Iris pigment epithelial cell (primary cell): ENCODE measurements around the gene MRPS33.
"Not testable (repeated sequence)": the region's sequence is repeated elsewhere in the genome, so short reads cannot be mapped to it uniquely, and the experiment has no call there.

Experiments
- DNase-seq: peaks from one replicate; pipeline ENCODE4 v3.0.0-alpha.2; 2011; ENCODE audit warnings: low read depth

Gene MRPS33

DNA sequence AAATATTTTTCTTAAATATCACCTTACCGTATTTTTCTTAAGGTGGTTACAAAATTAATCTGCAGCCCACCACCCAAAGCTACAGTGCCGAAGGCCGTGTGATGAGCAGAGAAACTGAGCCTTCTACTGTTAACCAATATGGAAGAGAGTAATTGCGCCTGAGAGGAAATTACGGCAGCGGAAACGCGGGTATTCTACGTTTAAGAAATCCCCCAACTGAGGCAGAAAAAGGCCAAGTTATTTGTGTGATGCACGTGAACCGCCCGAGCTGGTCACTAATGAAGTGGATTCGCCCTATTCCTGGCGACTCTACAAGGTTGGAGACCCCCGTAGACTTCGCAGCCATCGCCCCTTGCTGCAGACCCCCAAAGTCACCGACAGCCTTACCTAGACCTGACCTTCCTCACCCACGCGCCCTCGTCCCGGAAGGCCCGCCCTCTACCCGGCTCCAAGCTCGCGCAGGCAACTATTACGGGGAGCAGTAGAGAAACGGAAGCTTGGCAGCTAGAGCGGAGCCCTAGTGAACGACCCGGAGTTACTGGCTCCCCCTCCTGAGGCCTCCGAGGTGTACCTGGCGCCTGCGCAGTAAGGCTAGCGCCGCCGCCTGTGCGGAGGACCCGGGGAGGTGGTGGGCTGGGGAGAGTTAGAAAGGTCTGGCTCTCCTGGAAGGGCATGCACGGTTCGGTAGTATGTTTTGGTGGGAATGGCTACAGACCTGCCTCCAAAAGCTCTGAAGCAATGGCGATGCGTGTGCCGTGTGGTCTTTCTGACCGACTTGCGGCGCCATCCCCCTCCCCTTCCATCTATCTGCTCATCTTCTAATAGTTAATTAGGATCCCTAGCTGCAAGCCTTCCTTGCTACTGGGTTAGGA is at the start of gene MRPS33:
TSS of gene MRPS33 (minus strand) at position 429 of the 872 bp plus-strand sequence. CDS start 4,319 bp downstream, outside the sequence.
- peak; percentile 95 for DNase-seq

DNA sequence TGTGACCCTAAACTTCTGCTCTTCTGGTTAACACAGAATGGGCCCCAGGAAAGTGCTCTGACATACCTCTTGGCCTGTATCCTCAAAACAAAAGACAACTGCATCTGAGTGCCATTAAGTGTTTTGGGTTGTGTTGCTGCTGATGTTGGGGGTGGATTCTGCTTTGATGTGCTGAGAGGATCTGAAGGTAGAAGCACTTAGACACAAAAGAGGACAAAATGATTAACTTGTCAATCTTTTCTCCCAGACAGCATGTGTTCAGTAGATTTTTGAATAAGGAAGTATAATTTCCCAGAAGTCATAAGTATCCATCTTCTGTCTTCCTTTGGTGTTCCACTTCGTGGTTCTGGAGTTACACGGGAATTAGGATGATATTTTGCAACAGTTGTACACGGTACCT is 43.0 kb upstream of the MRPS33 start:
- DNase-seq, result no peak

DNA sequence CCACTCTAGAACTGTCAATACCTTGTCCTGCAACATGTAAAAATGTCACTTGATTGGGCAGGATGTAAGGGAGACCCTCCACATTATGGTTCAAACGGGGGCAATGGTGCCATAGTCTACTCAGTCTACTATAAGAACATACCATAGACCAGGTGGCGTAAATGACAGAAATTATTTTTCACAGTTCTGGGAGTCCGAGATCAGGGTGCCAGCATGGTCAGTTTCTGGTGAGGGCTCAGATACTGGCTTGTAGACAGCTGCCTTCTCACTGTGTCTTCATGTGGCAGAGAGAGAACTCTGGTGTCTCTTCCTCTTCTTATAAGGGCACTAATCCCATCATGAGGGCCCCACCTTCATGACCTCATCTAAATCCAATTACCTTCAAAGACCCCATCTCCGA is 40.4 kb upstream of the MRPS33 start:
- DNase-seq, result no peak

DNA sequence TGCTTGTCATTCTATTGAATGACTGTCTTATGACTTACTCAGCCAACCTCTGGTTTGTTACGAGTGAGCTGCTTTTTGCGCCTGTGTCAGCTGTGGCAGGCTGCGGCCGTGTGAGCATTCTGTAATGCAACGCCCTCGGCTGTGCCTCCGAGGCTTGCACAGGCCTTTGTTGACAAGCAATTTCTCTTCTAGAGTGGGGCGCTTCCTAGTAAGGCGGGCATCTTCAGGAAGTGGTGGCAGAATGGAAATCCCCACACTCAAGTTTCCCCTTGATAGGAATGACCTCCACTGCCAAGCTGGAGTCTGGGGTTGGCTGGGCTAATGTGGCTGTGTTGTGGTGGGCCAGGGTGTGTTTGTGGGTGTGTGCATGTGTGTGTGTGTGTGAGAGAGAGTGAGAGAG is 38.9 kb upstream of the MRPS33 start:
- DNase-seq, result no peak

DNA sequence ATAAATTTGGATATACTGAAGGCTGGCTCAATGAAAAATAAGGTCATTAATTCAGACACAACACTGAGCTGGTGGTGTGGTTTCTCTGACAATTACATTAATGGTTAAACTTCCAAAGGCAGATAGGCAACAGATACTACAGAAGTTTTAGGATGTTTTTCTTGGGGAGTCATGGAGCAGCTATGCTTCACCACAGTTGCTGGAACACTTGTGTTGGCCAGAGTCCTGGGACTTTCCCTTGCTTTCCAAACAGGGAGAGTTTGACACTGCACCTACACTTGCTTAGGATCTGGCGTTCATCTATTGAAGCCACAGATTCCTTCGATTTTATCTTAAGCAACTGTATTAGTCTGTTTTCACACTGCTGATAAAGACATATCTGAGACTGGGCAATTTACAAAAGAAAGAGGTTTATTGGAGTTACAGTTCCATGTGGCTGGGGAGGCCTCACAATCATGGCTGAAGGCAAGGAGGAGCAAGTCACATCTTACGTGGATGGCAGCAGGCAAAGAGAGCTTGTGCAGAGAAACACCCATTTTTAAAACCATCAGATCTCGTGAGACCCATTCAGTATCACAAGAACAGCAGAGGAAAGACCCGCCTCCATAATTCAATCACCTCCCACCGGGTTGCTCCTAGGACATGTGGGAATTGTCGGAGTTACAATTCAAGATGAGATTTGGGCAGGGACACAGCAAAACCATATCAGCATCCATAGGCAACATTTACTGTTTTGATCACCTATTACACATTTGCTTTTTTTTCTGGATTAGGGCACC is 31.3 kb upstream of the MRPS33 start:
- peak; percentile 60 for DNase-seq

DNA sequence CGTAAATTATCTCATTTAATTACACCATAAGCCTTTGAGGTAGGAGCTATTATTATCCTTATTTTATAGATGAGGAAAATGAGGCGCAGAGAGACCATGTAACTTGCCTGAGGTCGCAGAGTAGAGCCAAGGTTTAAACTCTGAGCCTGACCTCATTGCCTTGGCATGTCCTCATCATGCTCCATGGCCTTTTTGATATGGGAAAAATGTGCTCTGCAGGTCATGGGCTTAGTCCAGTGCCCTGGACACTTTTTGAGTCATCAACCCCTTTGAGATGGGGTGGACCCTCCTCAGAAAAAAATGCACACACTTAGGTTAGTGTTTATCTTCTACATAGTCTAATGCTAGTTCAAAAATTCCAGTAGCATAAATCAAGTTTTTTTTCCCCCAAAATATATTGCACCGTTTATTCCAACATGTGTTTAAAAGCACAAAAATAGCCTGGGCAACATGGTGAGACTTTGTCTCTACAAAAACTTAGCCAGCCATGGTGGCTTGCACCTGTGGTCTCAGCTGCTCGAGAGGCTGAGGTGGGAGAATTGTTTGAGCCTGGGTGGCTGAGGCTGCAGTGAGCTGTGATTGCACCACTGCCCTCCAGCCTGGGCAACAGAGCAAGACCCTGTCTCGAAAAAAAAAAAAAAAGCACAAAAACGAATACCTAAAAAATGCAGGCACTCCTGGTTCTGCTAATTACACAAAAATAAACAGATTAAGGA is 30.5 kb upstream of the MRPS33 start:
- DNase-seq, result peak; percentile 15

DNA sequence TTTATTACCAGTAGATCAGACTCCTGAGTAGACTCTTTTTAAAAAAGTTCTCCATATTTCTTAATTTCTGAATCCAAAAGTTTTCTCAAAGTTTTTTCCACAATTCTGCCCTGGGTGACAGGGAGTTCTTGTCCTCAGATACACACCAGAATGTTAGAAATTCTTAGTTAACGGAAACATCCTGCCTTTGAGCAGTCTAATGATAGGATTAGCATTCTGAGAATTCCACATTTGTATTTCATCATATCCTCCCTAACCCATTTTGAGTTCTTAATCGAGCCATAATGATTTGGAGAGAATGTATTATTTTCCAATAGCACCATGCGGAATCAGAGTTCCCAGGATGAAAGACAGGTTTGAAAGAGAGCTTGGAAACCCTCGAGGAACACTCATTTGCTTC is 28.9 kb upstream of the MRPS33 start:
- peak; percentile 10 for DNase-seq

DNA sequence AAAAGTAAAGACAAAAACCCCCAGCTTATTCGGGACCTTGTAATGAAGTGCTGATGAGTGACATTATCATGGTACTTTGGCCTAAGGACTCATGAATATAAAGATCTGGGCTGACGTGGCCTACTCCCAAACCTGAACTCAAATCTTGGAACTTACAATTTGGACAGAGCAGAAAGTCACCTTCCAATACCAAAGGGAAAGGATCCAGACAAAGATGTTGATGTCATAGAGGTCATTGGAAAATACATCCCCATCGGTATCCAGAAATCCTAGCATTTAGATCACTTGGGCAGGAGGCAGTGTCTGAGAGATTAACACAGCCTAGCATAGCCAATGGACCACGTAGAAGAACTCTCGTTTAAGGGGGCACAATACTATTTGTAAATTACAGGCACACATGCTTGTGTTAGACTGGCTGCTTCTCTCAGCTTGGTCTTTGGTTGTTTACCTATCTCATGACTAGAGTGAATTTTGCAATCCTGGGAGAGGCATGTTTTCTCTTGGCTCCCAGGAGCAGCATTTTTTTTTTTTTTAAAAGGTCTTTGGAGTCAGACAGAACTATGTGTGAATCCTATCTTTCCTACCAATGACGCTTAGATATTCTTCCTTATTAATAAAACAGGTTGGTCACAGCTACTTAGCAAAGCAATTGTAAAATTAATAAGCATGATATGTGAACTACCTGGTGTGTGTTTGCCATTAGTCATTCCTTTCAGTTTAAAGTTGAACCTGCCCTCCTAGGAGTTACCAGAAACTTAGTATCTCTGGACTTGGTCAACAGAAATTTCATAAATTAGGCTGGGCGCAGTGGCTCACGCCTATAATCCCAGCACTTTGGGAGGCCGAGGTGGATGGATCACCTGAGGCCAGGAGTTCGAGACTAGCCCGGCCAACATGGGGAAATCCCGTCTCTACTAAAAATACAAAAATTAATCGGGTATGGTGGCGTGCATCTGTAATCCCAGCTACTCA is 27.8 kb upstream of the MRPS33 start:
- DNase-seq, result peak; percentile 13

DNA sequence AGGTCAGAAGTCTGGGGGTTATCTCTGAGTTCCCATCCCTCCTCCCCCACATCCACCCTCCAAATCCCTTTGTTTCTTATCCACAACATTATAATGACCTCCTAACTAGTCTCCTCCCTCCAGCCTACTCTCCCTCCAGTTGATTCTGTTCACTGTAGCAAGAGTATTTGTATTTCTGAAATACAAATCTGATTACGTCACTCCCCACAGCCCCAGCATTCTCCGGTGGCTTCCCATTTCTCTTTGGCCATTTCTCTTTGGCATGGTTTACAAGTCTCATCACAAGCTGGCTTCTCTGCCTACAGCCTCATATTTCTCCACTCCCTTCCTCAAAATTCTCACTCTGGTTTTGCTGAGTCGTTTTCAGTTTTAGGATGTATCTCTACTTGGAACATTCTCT is 24.6 kb upstream of the MRPS33 start:
- DNase-seq, result peak; percentile 15

DNA sequence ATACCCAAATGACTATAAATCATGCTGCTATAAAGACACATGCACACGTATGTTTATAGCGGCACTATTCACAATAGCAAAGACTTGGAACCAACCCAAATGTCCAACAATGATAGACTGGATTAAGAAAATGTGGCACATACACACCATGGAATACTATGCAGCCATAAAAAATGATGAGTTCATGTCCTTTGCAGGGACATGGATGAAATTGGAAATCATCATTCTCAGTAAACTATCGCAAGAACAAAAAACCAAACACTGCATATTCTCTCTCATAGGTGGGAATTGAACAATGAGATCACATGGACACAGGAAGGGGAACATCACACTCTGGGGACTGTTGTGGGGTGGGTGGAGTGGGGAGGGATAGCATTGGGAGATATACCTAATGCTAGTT is 23.3 kb upstream of the MRPS33 start:
- not testable (repeated sequence) for DNase-seq

DNA sequence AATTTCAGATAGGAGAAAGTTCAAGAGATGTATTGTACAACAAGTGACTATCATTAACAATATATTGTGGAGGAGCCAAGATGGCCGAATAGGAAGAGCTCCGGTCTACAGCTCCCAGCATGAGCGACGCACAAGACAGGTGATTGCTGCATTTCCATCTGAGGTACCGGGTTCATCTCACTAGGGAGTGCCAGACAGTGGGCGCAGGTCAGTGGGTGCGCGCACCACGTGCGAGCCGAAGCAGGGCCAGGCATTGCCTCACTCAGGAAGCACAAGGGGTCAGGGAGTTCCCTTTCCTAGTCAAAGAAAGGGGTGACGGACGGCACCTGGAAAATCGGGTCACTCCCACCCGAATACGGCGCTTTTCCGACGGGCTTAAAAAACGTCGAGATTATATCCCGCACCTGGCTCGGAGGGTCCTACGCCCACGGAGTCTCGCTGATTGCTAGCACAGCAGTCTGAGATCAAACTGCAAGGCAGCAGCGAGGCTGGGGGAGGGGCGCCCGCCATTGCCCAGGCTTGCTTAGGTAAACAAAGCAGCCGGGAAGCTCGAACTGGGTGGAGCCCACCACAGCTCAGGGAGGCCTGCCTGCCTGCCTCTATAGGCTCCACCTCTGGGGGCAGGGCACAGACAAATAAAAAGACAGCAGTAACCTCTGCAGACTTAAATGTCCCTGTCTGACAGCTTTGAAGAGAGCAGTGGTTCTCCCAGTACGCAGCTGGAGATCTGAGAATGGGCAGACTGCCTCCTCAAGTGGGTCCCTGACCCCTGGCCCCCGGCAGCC is 18.0 kb upstream of the MRPS33 start:
- not testable (repeated sequence) for DNase-seq

DNA sequence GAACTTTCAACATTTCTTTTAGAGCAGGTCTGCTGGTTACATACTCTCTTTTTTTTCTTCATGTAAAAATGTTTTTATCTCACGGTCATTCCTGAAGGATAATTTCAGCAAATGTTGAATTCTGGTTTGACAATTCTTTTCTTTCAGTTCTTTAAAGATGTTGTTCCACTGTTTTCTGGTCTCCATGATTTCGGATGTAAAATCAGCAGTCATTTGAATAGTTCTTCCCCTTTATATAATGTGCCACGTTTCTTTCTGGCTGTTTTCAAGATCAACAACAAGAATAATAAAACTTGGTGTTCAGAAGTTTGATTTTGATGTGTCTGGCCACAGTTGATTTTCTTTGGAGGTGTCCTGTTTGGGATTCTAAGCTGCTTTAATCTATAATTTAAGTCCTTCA is 14.0 kb upstream of the MRPS33 start:
- DNase-seq, result no peak

DNA sequence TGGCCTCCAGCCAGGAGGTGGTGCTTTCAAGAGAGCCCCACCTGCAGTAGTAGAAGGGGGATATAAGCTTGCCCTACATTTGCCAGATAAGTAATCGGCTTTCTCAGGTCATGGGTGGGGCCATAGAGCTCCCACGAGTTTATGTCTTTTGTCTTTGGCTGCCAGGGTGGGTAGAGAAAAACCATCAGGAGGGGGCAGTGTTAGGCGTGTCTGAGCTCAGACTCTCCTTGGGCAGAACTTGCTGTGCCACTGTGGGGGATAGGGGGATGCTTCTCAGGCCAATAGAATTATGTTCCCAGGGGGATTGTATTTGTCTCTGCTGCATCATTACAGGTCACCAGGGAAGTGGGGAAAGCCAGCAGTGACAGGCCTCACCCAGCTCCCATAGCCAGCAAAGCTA is 12.3 kb upstream of the MRPS33 start:
- DNase-seq, result no peak

DNA sequence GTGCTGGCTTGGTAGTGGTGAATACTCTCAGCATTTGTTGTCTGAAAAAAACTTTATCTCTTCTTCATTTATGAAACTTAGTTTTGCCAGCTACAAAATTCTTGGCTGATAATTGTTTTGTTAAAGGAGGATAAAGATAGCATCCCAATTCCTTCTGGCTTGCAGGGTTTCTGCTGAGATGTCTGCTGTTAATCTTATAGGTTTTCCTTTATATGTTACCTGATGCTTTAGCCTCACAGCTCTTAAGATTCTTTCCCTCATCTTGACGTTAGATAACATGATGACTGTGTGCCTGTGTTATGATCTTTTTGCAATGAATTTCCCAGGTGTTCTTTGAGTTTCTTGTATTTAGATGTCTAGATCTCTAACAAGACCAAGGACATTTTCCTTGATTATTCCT is 9.9 kb upstream of the MRPS33 start:
- no peak for DNase-seq

DNA sequence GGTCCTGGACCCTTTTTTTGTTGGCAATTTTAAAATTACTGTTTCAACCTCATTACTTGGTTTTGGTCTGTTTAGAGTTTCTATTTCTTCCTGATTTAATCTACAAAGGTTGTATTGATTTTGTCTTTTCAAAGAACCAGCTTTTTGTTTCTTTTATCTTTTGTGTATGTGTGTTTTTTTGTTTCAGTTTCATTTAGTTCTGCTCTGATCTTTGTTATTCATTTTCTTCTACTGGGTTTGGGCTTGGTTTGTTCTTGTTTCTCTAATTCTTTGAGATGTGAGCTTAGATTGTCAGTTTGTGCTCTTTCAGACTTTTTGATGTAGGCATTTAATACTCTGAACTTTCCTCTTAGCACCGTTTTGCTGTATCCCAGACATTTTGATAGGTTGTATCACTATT is 8.5 kb upstream of the MRPS33 start:
- DNase-seq, result no peak

DNA sequence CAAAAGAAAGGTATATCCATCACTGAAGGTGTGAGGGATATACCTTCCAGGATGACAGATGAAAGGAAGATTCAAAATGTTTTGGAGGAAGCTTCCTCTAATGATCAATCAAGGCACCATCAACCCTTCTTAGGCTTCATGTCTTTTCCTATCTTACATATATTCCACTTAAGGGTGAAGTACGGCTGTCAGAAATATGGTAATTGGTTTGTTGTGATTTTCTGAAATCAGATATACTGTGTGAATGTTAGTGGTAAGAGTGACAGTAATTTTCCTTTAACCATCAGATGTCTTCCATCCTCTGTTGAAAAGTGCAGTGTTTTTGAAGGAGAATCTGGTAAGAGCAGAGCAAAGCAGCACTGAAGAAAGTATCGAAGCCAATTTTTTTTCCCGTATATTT is 2.8 kb upstream of the MRPS33 start:
- DNase-seq, result no peak

DNA sequence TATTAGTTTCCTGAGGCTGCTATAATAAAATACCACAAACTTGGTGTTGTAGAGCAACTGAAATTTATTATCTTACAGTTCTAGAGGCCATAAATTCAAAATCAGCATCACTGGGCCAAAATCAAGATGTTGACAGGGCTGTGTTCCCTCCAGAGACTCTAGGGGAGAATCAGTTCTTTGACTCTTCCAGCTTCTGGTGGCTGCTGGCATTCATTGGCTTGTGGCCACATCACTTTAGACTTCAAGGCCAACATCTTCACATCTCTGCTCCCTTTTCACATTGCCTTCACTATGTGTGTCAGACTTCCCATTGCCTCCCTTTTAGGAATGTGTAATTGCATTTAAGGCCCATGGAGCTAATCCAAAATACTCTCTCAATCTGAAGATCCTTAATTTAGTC is 1.6 kb upstream of the MRPS33 start:
- no peak for DNase-seq

DNA sequence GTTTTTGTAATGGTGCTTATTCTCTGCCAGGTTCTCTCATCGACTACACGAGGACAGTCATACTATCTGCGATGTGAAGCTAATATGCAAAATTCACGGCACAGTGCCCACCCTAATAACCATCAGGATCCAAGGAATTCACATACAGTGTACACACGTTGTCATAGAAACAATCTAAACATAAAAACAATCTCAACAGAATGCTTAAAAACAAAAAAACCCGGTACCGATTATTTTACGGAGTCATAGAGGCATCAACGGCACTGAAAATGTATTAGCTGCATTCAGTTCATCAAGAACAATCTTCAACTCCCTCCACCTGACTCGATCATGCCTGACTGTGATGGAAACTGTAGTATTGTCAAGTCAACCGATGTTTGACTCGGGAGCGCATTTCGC is 628 bp downstream of the MRPS33 start:
- DNase-seq, result peak; percentile 6

DNA sequence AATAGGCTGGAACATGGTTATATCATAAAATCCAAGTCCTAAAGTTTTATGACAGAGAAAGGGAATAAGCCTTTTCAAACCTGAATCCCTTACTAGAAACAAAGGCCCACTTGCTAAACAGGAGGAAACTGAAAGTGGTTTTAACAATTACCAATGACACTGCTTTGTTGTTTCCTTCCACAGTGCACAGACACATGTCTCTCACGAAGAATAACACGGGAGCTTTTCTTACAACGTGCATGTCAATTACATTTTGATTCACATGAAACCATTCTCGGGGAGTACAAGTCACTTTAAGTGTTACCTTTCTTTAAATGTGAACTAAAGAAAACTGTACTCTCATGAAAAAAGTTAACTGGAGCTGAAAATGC is 1.4 kb downstream of the MRPS33 start:
- DNase-seq, result no peak

DNA sequence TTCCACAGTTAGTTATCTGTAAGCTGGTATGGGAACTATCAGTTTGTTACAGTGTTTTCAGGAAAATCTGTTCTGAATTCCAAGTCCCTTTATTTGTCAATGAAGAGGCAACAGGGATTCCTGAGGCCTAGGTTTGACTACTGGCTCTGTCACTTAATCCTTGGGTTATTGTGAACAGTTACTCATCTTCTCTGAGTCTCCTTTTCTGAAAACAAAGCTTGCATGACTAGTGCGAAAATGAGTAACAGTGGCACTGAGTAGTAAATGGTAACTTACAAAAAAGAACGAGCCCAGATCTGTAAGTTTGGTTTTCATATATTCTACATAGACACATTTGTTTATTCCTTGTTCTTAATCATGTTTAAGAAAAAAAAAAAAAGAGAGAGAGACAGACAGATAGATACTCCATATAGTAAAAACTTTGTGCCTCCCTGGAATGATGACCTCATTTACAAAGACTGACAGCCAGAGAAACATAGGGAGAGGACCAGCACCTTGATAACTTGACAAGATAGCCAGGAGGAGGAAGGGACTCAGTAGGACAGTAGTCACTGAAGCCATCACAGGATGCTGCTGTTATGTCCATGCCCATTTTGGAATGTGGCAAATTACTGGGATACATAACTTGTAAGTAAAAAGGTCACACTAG is 1.9 kb downstream of the MRPS33 start:
- DNase-seq, result peak; percentile 16
